ENCODE data around the gene SYNGR1.
"Not testable (repeated sequence)": the region's sequence is repeated elsewhere in the genome, so short reads cannot be mapped to it uniquely, and the experiment has no call there.

SYNGR1 gene

GRCh38 chr22:39316440-39317083 is 33.2 kb upstream of the SYNGR1 start:
- DNase-seq (ENCODE audit: low read depth), result peak; percentile 64

GRCh38 chr22:39317084-39317774 is 32.6 kb upstream of the SYNGR1 start:
- peak; percentile 43 for DNase-seq (ENCODE audit: low read depth)

GRCh38 chr22:39317775-39318506 is 31.9 kb upstream of the SYNGR1 start:
- DNase-seq (ENCODE audit: low read depth), result peak; percentile 39

GRCh38 chr22:39318507-39319283 is 31.1 kb upstream of the SYNGR1 start:
- DNase-seq (ENCODE audit: low read depth), result peak; percentile 54

- peak; percentile 99 for DNase-seq (ENCODE audit: low read depth)
Observed at GRCh38 chr22:39319284-39320022, 30.3 kb upstream of the SYNGR1 start, which contains the start of gene RPL3. TSS of gene RPL3 (minus strand) at chr22:39319623. CDS start at chr22:39319597, 26 bp downstream.

GRCh38 chr22:39320616-39321029 is 29.2 kb upstream of the SYNGR1 start:
- not testable (repeated sequence) for DNase-seq (ENCODE audit: low read depth)

GRCh38 chr22:39325392-39325932 is 24.3 kb upstream of the SYNGR1 start:
- DNase-seq (ENCODE audit: low read depth), result no peak

GRCh38 chr22:39327995-39328754 is 21.6 kb upstream of the SYNGR1 start:
- no peak for DNase-seq (ENCODE audit: low read depth)

GRCh38 chr22:39330553-39330952 is 19.2 kb upstream of the SYNGR1 start:
- not testable (repeated sequence) for DNase-seq (ENCODE audit: low read depth)

- no peak for DNase-seq (ENCODE audit: low read depth)
Observed at GRCh38 chr22:39332441-39333064, 17.2 kb upstream of the SYNGR1 start.

GRCh38 chr22:39336411-39336810 is 13.4 kb upstream of the SYNGR1 start:
- DNase-seq (ENCODE audit: low read depth), result no peak

- DNase-seq (ENCODE audit: low read depth), result not testable (repeated sequence)
Observed at GRCh38 chr22:39339775-39340174, 10.0 kb upstream of the SYNGR1 start.

- no peak for DNase-seq (ENCODE audit: low read depth)
Observed at GRCh38 chr22:39341179-39341578, 8.6 kb upstream of the SYNGR1 start.

- peak; percentile 29 for DNase-seq (ENCODE audit: low read depth)
Observed at GRCh38 chr22:39343259-39344045, 6.3 kb upstream of the SYNGR1 start.

GRCh38 chr22:39344046-39344390 is 5.8 kb upstream of the SYNGR1 start:
- no peak for DNase-seq (ENCODE audit: low read depth)

GRCh38 chr22:39345231-39345630 is 4.6 kb upstream of the SYNGR1 start:
- no peak for DNase-seq (ENCODE audit: low read depth)

- peak; percentile 63 for DNase-seq (ENCODE audit: low read depth)
Observed at GRCh38 chr22:39348909-39349505, 784 bp upstream of the SYNGR1 start.

GRCh38 chr22:39349506-39349966 is 255 bp upstream of the SYNGR1 start:
- DNase-seq (ENCODE audit: low read depth), result peak; percentile 36

Measured in CMK (cell line).